ENCODE data around the gene LAMA5.

Gene LAMA5

GRCh38 chr20:62310757-62311121, 56.4 kb downstream of the LAMA5 start:
- DNase-seq, result no peak

- no peak for DNase-seq
These were observed 57.0 kb downstream of the LAMA5 start for GRCh38 chr20:62309947-62310756.

GRCh38 chr20:62309198-62309944, 57.7 kb downstream of the LAMA5 start:
- no peak for DNase-seq

DNA sequence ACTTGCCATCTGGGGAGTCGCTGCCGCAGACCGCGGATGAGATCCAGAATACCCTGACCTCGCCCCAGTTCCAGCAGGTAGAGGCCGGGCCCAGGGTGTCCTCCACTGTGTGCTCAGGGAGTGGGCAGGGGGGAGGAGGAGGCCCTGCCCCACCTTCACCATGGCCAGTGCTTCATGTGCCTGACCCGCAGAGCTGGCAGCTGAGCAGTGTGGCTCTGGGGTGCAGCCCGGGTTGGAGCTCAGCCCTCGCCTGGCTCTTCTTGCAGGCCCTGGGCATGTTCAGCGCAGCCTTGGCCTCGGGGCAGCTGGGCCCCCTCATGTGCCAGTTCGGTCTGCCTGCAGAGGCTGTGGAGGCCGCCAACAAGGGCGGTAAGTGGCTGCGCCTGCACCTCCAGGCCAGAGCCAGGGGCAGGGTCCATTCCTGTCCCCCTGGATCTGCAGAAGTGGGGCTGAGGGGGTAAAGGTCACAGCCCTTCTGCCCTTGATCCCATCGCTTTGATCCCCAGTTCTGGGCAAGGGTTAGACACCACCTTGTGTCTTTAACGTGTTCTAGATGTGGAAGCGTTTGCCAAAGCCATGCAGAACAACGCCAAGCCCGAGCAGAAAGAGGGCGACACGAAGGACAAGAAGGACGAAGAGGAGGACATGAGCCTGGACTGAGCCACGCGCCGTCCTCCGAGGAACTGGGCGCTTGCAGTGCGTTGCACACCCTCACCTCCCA, 58.9 kb downstream of the LAMA5 start:
- DNase-seq, result no peak

- no peak for DNase-seq
These were observed 59.6 kb downstream of the LAMA5 start for GRCh38 chr20:62307226-62308101.

- DNase-seq, result no peak
These were observed 60.5 kb downstream of the LAMA5 start for GRCh38 chr20:62306414-62307187.

DNA sequence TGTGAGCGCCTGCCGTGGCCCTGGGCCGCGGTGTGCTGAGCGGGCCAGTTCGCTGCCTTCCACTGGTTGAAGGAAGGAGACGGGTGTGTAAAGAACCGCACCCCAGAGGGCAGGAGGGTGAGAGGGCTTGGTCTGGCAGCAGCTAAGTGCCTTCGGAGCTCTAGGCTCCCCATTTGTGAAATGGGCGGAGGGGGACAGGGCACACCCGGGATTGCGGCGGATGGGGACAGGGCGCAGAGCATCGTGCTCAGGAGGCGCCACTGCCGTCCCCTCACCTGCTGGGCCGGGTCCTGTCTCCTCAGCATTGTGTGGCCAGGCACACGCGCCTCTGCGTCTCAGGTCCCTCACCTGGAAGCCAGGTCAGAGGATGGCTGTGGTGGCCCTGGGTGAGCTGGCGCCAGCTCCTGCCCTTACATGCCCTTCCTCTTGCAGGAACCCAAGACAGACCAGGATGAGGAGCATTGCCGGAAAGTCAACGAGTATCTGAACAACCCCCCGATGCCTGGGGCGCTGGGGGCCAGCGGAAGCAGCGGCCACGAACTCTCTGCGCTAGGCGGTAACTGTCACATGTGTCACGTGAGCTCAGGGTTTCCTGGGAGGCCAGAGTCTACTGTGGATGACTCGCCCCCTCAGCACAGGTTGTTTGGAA, 61.2 kb downstream of the LAMA5 start:
- no peak for DNase-seq

DNA sequence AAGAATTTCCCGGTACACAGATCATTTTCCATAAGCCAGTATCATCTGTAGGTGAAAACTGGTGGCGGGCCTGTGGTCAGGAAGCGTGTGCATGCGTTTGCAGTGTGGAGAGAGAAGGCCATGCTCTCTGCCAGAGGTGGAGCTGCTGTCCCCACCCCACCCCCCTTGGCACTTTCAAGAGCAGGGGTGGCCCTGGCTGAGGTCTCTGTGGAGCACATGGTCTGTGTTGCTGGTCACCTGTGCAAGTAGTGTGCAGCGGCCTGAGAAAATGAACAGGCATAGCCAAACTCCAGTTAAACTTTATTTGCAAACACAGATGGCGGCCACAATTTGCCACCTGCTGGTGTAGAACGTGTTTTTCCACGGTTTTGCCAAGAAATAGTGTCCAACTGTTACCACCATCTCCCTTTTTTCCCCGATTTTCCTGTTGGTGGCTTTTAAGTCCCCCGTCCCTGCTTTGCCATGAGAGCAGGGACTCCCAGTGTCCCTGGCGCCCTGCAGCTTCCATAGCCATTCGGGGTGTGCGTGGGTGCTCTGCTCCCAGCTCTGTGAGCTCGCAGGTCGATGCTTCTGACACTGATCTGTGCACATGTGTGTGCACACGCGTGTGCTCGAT, 61.9 kb downstream of the LAMA5 start:
- no peak for DNase-seq

GRCh38 chr20:62304331-62305148, 62.6 kb downstream of the LAMA5 start:
- DNase-seq, result no peak

GRCh38 chr20:62303340-62304226, 63.5 kb downstream of the LAMA5 start:
- no peak for DNase-seq

DNA sequence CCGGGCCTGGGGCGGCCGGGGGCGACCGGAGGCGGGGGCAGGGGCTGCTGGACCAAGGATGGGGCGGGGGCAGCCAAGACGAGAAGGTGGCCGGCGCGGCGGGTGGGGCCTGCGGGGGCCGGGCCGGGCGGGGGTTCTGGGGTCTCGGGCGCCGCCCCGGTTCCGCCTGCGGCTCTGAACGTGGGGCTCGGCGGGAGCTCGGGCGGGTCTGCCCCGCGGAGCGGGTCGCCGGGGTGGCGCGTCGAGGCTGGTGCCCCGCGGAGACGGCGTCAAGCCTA, 64.1 kb downstream of the LAMA5 start:
- DNase-seq, result no peak

DNA sequence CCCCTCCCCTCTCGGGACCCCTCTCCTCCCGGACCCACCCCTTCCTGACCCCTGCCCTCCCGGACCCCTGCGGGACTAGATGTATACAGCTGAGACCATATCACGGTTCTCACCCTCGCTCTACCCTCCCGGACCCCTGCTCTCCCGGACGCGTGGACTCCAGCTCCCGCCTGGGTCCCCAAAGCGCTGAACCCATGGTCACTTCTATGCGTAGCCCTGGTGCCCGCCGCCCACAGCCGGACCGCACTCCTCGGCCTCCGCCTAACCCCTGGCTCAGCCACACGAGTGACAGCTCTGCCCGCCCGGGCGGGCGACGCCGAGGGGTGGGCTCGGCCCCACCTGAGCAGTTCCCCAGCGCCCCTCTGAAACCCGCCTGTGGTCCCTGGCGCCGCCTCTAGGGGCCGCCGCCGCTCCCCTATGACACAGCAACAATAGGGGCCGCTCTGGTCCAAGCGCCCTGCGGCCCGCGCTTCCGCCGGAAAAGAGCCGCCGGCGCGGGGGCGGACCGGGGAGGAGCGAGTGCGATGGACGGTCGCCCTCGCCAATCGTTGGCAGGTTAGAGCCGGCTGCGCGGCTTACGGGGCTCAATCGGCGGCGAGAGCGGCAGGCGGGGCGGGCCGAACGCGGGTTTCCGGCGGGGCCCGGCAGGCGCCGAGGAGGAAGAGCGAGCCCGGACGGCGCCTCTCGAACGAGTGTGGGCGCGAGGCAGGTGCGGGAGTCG, 64.6 kb downstream of the LAMA5 start, which contains the start of gene ADRM1:
TSS of gene ADRM1 (plus strand) at position 657 of the 721 bp plus-strand sequence. CDS start 572 bp downstream, outside the sequence.
- peak; percentile 94 for DNase-seq

DNA sequence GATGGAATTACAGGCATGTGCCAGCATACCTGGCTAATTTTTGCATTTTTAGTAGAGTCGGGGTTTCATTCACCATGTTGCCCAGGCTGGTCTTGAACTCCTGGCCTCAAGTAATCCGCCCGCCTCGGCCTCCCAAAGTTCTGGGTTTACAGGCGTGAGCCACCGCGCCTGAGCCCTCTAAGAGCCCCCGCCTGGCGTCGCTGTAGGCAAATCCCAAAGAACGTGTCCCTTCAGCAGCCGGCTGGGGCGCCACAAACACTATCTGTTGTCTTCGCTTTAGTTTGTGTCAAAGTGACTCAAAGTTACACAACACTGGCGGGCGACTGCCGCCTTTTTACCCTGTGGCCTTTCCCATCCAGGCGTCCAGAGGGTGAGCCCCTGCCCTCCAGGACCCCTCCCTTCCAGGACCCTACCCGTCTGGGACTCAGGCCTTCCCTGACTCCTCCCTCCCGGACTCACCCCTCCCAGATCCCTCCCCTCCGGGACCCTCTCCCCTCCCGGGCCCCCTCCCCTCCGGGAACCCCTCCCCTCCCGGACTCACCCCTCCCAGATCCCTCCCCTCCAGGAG, 65.3 kb downstream of the LAMA5 start:
- peak; percentile 91 for DNase-seq

DNA sequence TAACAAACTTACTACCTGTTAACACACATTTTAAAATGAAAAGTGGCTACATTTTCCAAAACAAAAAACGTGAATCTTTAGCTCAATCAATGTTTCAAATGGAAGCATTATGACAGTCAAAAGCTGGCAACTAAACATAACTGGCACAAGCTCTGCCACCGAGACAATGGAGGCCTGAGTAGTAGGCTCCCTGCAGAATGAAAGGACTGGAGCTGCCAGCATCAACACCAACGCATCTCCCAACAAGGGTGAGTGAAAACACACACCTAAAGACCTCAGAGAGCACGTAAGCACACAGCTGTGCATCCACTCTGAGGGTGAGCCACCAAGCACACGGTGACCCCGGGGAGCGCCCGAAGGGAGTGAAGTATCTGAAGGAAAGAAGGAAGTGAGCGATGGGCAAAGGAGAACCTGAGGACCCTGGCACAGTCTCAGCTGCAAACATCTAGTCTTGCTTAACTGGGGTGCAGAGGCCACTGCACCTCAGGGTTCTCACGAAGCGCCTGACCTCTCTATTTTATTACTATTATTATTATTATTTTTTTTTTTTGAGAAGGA, 65.9 kb downstream of the LAMA5 start:
- DNase-seq, result no peak

DNA sequence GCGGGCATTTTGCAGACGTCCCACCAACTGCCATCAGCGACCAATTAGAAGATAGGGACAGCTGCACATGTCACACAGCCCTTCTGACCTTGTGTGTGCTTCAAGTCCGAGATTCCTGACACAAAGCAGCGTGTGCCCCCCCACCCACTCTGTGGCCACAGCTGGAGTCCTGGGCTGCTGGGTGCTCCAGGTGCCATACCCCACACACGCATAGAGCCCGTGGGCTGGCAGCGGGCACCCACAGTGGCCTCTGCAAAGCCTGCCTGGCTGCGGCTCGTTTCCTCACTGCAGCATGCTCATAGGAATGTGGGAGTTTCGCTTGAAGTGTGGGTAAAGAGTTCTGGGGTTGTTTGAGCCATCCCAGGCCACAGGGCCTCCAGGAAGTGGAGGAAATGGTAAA, 66.8 kb downstream of the LAMA5 start:
- no peak for DNase-seq

DNA sequence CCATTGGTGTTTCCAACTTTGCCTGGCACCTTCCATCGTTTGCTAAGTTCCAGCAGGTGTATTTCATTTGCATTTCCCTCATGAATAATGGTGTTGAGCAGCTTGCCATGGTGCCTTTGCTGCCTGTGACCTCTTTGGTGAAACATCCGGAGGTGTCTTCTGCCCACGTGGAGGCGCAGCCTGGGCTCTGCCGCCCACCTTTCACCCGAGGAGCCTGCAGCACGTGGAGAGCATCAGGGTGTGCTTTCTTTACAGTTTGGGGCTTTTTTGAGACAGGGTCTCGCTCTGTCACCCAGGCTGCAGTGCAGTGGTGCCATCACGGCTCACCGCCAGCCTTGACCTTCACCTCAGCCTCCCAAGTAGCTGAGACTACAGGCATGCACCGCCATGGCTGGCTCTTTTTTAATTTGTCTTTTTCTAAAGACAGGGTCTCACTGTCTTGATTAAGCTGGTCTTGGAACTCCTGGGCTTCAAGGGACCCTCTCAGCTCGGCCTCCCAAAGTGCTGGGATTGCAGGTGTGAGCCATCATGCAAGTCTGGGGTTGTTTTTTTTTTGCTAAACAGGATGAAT, 67.4 kb downstream of the LAMA5 start:
- DNase-seq, result no peak

- DNase-seq, result no peak
These were observed 68.4 kb downstream of the LAMA5 start for GRCh38 chr20:62298577-62299249.
